ENCODE data around the gene DDN.

DNA sequence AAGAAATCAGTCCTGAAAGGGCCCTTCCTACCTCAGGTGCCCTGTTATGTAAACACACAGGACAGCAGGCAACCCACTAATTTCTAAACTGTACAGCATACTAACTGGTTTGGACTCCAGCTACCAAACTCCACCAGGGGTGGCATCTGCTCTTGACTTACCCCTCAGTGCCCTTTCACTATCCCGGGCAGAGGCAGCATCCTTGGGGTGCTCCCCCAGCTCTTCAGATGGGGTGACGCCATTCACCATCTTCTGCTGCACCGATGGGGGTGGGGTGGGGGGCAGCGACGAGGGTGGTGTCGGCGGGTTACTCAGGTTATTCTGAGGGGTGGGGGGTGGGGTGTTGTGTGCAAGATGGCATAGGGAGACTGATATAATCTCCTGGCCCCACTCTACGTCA is 30.9 kb upstream of the DDN start:
- TF ChIP-seq, protein P1, sequence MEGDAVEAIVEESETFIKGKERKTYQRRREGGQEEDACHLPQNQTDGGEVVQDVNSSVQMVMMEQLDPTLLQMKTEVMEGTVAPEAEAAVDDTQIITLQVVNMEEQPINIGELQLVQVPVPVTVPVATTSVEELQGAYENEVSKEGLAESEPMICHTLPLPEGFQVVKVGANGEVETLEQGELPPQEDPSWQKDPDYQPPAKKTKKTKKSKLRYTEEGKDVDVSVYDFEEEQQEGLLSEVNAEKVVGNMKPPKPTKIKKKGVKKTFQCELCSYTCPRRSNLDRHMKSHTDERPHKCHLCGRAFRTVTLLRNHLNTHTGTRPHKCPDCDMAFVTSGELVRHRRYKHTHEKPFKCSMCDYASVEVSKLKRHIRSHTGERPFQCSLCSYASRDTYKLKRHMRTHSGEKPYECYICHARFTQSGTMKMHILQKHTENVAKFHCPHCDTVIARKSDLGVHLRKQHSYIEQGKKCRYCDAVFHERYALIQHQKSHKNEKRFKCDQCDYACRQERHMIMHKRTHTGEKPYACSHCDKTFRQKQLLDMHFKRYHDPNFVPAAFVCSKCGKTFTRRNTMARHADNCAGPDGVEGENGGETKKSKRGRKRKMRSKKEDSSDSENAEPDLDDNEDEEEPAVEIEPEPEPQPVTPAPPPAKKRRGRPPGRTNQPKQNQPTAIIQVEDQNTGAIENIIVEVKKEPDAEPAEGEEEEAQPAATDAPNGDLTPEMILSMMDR (IDR thresholded peaks at IDR 0.05 in 8 of 11, conservative IDR thresholded peaks at IDR 0.05 in 3 of 11): no peak
- TF ChIP-seq POLR2A (IDR thresholded peaks at IDR 0.05): no peak
- no peak for TF ChIP-seq POLR2AphosphoS5 (IDR thresholded peaks at IDR 0.05)

All from spleen (tissue), 7 donors.